GM19193 (cell line): Measurements from ENCODE around the gene ZBTB3.

Experiments
- POLR2A ChIP-seq: IDR thresholded peaks from 4 replicates; pipeline ENCODE4 v1.6.1; 2011; ENCODE audit not compliant: insufficient read depth, insufficient read length; ENCODE audit errors: extremely low read depth

ZBTB3 gene

GRCh38 chr11:62753736-62754603, at the start of gene ZBTB3:
ZBTB3 (minus strand) TSS chr11:62754160; CDS start chr11:62753664, 496 bp downstream.
- peak; percentile 88 for TF ChIP-seq POLR2A

- TF ChIP-seq POLR2A, result no peak
These were observed 47.1 kb upstream of the ZBTB3 start for GRCh38 chr11:62801071-62801470.

GRCh38 chr11:62799486-62799885, 45.5 kb upstream of the ZBTB3 start:
- no peak for TF ChIP-seq POLR2A

GRCh38 chr11:62796281-62796680, 42.3 kb upstream of the ZBTB3 start:
- no peak for TF ChIP-seq POLR2A

- TF ChIP-seq POLR2A, result no peak
These were observed 40.3 kb upstream of the ZBTB3 start for GRCh38 chr11:62794201-62794775.

- TF ChIP-seq POLR2A, result no peak
These were observed 38.2 kb upstream of the ZBTB3 start for GRCh38 chr11:62792202-62792575.

GRCh38 chr11:62791501-62792201, 37.7 kb upstream of the ZBTB3 start, which contains the start of gene TMEM223:
TMEM223 (minus strand) TSS chr11:62792006; CDS start chr11:62791994, 12 bp downstream.
- peak; percentile 95 for TF ChIP-seq POLR2A

- TF ChIP-seq POLR2A, result no peak
These were observed 35.6 kb upstream of the ZBTB3 start for GRCh38 chr11:62789576-62789975.

GRCh38 chr11:62788991-62789390, 35.0 kb upstream of the ZBTB3 start:
- peak; percentile 24 for TF ChIP-seq POLR2A

- TF ChIP-seq POLR2A, result peak; percentile 99
These were observed 33.2 kb upstream of the ZBTB3 start, which contains the start of gene TMEM179B for GRCh38 chr11:62787005-62787759. TMEM179B (plus strand) TSS chr11:62787402; CDS start chr11:62787432, 30 bp downstream.

- no peak for TF ChIP-seq POLR2A
These were observed 32.5 kb upstream of the ZBTB3 start for GRCh38 chr11:62786318-62787004.

- no peak for TF ChIP-seq POLR2A
These were observed 28.8 kb upstream of the ZBTB3 start for GRCh38 chr11:62782753-62783152.

GRCh38 chr11:62778441-62778840, 24.5 kb upstream of the ZBTB3 start:
- no peak for TF ChIP-seq POLR2A

GRCh38 chr11:62777389-62777788, 23.4 kb upstream of the ZBTB3 start:
- TF ChIP-seq POLR2A, result no peak

GRCh38 chr11:62775646-62776045, 21.7 kb upstream of the ZBTB3 start:
- no peak for TF ChIP-seq POLR2A

GRCh38 chr11:62774407-62774806, 20.4 kb upstream of the ZBTB3 start:
- no peak for TF ChIP-seq POLR2A
